Pancreas (tissue), 10 donors: ENCODE data around the gene CRYGD. TPM values are rescaled to one million over a fixed set of nuclear protein-coding genes. Genes with fewer than 3 reads are reported as not detected.
"Not testable (repeated sequence)": the region's sequence is repeated elsewhere in the genome, so short reads cannot be mapped to it uniquely, and the experiment has no call there.

Source experiments
- ATAC-seq, 4 donors: fragments of 200-7000 bp; cut with Tn5 transposase; one replicate each; pipeline versions ENCODE4 v1.8.0 to v1.9.1; 2020; ENCODE audit warnings: mild to moderate bottlenecking in 4 of 4, moderate library complexity in 4 of 4
- DNase-seq, 6 donors: peaks; one replicate each; pipeline ENCODE4 v3.0.0-alpha.2; 2020
- FAIRE-seq: peaks from 2 replicates; lab custom pipeline; 2012; peaks lifted over from hg19 to GRCh38; lab: Jason Lieb, UNC
- H3K27ac ChIP-seq, 4 donors: fragments of 200-600 bp; sonication (generic); 1 replicate in 3 of 4; 2 replicates in 1 of 4; pipeline versions ENCODE4 v1.5.0 to v1.8.0; 2020
- H3K27me3 ChIP-seq, 4 donors: fragments of 200-600 bp; one replicate each; pipeline ENCODE4 v1.8.0; 2021
- H3K36me3 ChIP-seq, 3 donors: fragments of 200-600 bp; sonication (generic) in 1 of 3; one replicate each; pipeline versions ENCODE4 v1.5.0 to v1.8.0; 2020 to 2021
- H3K4me1 ChIP-seq, 3 donors: fragments of 200-600 bp; one replicate each; pipeline ENCODE4 v1.8.0; 2021
- H3K4me3 ChIP-seq, 4 donors: fragments of 200-600 bp; sonication (generic) in 2 of 4; one replicate each; pipeline versions ENCODE4 v1.5.0 to v1.8.0; 2020 to 2021
- H3K9me3 ChIP-seq, 4 donors: fragments of 200-600 bp; one replicate each; pipeline ENCODE4 v1.8.0; 2021
- CTCF ChIP-seq, 4 donors: fragments of 200-600 bp; sonication (generic) in 3 of 4; IDR thresholded peaks; one replicate each; pipeline versions ENCODE4 v1.5.0 to v1.8.0; 2021; ENCODE audit warnings: antibody characterized with exemption in 4 of 4
- WGBS, 2 donors: extraction: QIAGEN DNeasy Blood & Tissue Kit; methylation state at CpG; one replicate each; pipeline ENCODE4 v1.1.7; 2013; 5-methylcytosine and 5-hydroxymethylcytosine counted together
- intact Hi-C, 3 donors: fragments of 100-400 bp; cut with DNase I; formaldehyde crosslinking; loops; one replicate each; pipeline versions ENCODE4 v1.11.1 to v1.14.2; 2022
- polyA plus RNA-seq, 2 donors: library from polyadenylated mRNA; stranded (reverse); fragments of 200-250 nt; gene quantifications; one replicate each; pipeline ENCODE4 v1.2.3, GENCODE V29; 2013
- total RNA-seq, 6 donors: library from RNA; stranded (reverse); fragmentation: NEBNext Ultra II Directional in 4 of 6; extraction: Animal tissue kit (Norgen Biotek cat#: 25700) in 4 of 6; gene quantifications; one replicate each; pipeline versions ENCODE4 v1.2.1 to v1.2.4, GENCODE V29; 2021 to 2023
- donor health status: healthy with polysubstance abuse.
- donor health status: DM: no; HTN: no; CAD: no; lungs with moderate emphysema.
- donor health status: DM: no; HTN: no; CAD: no.
- donor health status: control.
- donor health status: control.
- donor health status: Bipolar disorder and iron deficiency.
- donor health status: DM: yes; HTN: yes; CAD: no.
- donor health status: DM: no; HTN: no; CAD: no.
- donor health status: DM: no; HTN: no; CAD: no.
- donor health status: DM: yes; HTN: yes; CAD: no.

The CRYGD gene
- total RNA-seq (not detected), polyA plus RNA-seq (under 1 TPM in 1 of 2 donors, not detected in 1; 0.28 TPM)

- DNase-seq = peak in 1 of 6 donors; percentile 56
- H3K4me3 ChIP-seq, intact Hi-C loops, FAIRE-seq, H3K4me1 ChIP-seq, H3K9me3 ChIP-seq, H3K27me3 ChIP-seq, H3K27ac ChIP-seq, ATAC-seq, H3K36me3 ChIP-seq: not testable (repeated sequence)
- 26% methylated on average over 40 to 46 of the region's 46 CpGs for WGBS, 2 donors
Observed at GRCh38 chr2:208124013-208124715, at the start of gene CRYGD. Gene CRYGD, minus strand, starts transcription at chr2:208124524. Its CDS starts 51 bp downstream, at chr2:208124473.

GRCh38 chr2:208172125-208172524 is 47.8 kb upstream of the CRYGD start:
- no peak for FAIRE-seq
- Histone ChIP-seq H3K9me3 (no peaks in the 10 kb centered on the region), H3K27ac (no peak overlapping the region), H3K4me3 (no peak overlapping the region), H3K4me1 (peaks cover 0 to 3% (median 0%) of the 10 kb centered on the region in 3 donors), H3K27me3 (no peaks in the 10 kb centered on the region), H3K36me3 (no peaks in the 10 kb centered on the region)
- intact Hi-C loops = no loop called here
- no peak for TF ChIP-seq CTCF (IDR thresholded peaks at IDR 0.05)
- peak in 1 of 6 donors; percentile 20 for DNase-seq
- WGBS, 2 donors = 61 to 69% methylated on average over 4 of the region's 4 CpGs
- peak in 2 of 4 donors; percentile 50 to 55 for ATAC-seq

GRCh38 chr2:208164951-208165755 is 40.8 kb upstream of the CRYGD start:
- Histone ChIP-seq H3K27me3 (no peaks in the 10 kb centered on the region), H3K4me3 (no peak overlapping the region), H3K27ac (no peak overlapping the region), H3K36me3 (no peaks in the 10 kb centered on the region), H3K4me1 (no peaks in the 10 kb centered on the region), H3K9me3 (no peaks in the 10 kb centered on the region)
- intact Hi-C loops = no loop called here
- DNase-seq (no peak), FAIRE-seq (no peak), ATAC-seq (no peak)
- no peak for TF ChIP-seq CTCF (IDR thresholded peaks at IDR 0.05)
- WGBS, 2 donors = 71 to 81% methylated on average over 2 of the region's 2 CpGs

GRCh38 chr2:208163489-208163888 is 39.2 kb upstream of the CRYGD start, which contains the start of gene CRYGA:
Gene CRYGA, minus strand, starts transcription at chr2:208163589. Its CDS starts 33 bp downstream, at chr2:208163556.
- 50 to 61% methylated on average over 2 of the region's 2 CpGs for WGBS, 2 donors
- ATAC-seq = no peak
- H3K27me3 ChIP-seq = no peaks in the 10 kb centered on the region
- intact Hi-C loops = no loop called here
- no peak within 1 kb of the TSS for H3K27ac ChIP-seq
- no peak for FAIRE-seq
- H3K9me3 ChIP-seq = no peaks in the 10 kb centered on the region
- no peaks in the 10 kb centered on the region for H3K4me1 ChIP-seq
- no peak for DNase-seq
- no peak within 1 kb of the TSS for H3K4me3 ChIP-seq
- H3K36me3 ChIP-seq = no peaks in the 10 kb centered on the region
- no peak for TF ChIP-seq CTCF (IDR thresholded peaks at IDR 0.05)

GRCh38 chr2:208156439-208156838 is 32.1 kb upstream of the CRYGD start:
- no peaks in the 10 kb centered on the region for H3K36me3 ChIP-seq
- 63 to 68% methylated on average over 2 of the region's 2 CpGs for WGBS, 2 donors
- H3K9me3 ChIP-seq = no peaks in the 10 kb centered on the region
- H3K27me3 ChIP-seq = no peaks in the 10 kb centered on the region
- TF ChIP-seq CTCF (IDR thresholded peaks at IDR 0.05) = no peak
- no peak for ATAC-seq
- intact Hi-C loops = no loop called here
- no peak overlapping the region for H3K4me3 ChIP-seq
- no peaks in the 10 kb centered on the region for H3K4me1 ChIP-seq
- DNase-seq = no peak
- no peak for FAIRE-seq
- H3K27ac ChIP-seq = no peak overlapping the region
